Activated CD8-positive, alpha-beta memory T cell treated with anti-CD3 and anti-CD28 coated beads for 4 hours (primary cell): ENCODE data around the gene GDPD5.
A peak's percentile ranks its signal among the peaks of the same experiment; 100 is the strongest.

ENCODE experiments used
- DNase-seq, 2 donors: peaks; one replicate each; pipeline ENCODE4 v3.0.0-alpha.2; 2020; ENCODE audit warnings: low read depth in 2 of 2

GDPD5 gene, protein sequence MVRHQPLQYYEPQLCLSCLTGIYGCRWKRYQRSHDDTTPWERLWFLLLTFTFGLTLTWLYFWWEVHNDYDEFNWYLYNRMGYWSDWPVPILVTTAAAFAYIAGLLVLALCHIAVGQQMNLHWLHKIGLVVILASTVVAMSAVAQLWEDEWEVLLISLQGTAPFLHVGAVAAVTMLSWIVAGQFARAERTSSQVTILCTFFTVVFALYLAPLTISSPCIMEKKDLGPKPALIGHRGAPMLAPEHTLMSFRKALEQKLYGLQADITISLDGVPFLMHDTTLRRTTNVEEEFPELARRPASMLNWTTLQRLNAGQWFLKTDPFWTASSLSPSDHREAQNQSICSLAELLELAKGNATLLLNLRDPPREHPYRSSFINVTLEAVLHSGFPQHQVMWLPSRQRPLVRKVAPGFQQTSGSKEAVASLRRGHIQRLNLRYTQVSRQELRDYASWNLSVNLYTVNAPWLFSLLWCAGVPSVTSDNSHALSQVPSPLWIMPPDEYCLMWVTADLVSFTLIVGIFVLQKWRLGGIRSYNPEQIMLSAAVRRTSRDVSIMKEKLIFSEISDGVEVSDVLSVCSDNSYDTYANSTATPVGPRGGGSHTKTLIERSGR

DNA sequence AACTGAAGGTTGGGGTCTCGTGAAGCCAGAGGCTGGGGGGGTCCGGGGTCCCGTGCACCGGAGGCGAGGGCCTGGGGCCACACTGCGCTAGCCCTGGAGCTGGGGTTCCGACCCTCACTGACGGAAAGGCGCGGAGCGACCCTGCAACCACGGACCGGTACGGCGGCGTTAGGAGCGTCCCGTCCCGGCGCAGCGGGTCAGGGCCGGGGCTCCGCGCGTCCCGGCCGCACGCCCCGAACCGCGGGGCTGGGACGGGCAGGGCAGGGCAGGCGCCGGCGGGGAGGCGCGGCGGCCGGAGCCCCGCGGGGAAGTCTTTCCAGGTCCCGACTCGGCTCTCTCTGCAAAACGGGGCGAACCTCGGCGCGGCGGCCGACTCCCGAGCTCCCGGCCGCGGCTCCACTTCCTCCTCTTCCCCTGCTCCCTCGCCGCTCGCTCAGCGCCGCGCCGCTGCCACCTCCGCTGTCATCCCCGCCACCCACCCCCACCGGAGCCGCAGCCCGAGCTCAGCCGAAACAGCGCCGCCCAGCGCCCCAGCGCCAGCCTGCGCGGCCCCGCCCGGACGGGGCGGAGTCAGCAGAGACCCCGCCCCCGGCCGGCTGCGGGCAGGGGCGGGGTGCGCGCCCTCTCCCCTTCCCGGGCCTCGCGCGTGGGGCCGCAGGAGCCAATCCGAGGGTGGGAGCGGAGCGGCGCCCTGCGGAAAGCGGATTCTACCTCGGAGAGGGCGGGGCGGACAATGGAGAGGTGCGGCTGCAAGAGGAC lies at the start of gene GDPD5:
GDPD5 (minus strand) TSS at position 509 of the 759 bp plus-strand sequence. CDS start 48,206 bp downstream, outside the sequence.
- DNase-seq, result peak; percentile 53 to 61

DNA sequence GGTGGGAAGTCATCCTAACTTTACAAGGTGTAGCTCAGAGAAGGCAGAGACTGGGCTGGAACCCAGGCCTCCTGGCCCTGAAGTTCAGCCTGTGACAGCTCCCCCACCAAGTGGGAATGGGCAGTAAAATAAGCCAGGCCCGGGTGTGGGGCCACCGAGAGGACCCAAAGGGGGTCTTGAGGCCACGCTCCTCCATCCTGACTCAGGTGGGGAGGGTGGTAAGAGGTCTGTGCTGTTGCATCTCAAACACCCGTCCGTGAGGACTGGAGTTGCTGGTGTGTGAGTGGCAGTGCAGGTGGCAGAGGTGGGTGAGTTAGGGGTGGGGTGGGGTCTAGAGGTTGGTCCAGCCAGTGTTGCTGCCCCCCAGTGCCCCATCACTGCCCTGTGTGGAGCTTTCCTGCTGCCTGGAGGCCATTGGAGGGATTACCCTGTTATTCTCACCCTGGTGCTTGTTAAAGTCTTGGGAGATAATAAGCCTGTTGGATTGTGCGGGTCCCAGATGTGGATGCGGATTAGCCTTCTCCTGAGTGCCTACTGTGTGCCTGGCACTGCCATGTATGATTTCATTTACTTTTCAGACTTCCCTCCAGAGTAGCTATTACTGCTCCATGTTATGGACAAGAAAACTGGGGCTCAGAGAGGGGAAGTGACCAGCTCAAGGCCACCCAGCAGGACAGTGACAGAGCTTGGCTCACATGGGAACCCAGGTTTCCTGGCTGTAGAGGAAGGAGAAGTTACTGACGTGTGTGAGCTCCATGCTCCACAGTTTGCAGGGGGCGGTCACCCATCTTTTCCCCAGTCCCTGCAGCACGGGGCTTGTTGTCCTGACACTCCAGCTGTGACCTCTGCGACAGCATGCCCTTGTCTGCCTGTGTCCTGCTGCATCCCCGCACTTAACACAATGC lies 49.2 kb upstream of the GDPD5 start:
- DNase-seq, result no peak

GRCh38 chr11:75572744-75573143 lies 47.0 kb upstream of the GDPD5 start:
- DNase-seq, result no peak

- DNase-seq, result no peak
Observed at GRCh38 chr11:75571625-75572024, 45.9 kb upstream of the GDPD5 start.

GRCh38 chr11:75570559-75571139 lies 44.9 kb upstream of the GDPD5 start:
- no peak for DNase-seq

GRCh38 chr11:75568616-75569219 lies 43.0 kb upstream of the GDPD5 start:
- DNase-seq, result no peak

DNA sequence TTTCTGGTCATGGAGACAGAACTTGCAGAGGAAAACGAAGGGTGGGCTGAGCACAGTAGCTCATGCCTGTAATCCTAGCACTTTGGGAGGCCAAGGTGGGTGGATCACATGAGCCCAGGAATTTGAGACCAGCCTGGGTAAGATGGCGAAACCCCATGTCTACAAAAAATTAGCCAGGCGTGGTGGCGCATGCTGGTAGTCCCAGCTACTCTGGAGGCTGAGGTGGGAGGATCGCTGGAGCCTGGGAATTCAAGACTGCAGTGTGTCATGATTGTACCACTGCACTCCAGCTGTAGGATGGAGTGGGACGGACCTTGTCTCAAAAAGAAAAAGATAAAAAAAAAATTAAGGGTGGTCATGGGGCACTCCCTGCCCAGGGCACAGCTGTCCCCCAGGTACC lies 42.2 kb upstream of the GDPD5 start:
- DNase-seq, result no peak

- DNase-seq, result no peak
Observed at GRCh38 chr11:75566763-75567279, 41.1 kb upstream of the GDPD5 start.

DNA sequence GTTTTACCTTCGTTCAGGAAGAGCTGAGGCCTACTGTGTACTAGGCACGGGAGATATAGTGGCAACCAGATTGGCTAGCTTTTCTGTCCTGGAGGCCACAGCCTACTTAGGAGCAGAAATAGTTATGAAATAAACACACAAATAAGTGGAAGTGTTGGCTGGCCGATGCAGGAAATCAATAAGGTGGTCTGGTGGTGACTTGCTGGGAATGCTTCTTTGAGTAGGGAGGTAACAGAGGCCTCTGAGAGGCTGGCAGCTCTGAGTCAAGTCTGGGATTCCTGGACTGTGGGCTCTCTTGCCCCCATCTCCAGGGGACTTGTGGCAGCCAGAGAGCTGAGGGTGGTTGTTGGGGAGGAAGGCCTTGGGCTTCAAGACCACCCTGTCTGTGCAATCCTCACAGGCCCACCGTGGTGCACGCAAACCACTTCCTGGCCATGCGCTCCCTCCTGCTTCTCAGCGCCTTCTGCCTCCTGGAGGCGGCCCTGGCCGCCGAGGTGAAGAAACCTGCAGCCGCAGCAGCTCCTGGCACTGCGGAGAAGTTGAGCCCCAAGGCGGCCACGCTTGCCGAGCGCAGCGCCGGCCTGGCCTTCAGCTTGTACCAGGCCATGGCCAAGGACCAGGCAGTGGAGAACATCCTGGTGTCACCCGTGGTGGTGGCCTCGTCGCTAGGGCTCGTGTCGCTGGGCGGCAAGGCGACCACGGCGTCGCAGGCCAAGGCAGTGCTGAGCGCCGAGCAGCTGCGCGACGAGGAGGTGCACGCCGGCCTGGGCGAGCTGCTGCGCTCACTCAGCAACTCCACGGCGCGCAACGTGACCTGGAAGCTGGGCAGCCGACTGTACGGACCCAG lies 40.4 kb upstream of the GDPD5 start:
- no peak for DNase-seq

GRCh38 chr11:75565221-75565814 lies 39.6 kb upstream of the GDPD5 start:
- DNase-seq, result no peak

DNA sequence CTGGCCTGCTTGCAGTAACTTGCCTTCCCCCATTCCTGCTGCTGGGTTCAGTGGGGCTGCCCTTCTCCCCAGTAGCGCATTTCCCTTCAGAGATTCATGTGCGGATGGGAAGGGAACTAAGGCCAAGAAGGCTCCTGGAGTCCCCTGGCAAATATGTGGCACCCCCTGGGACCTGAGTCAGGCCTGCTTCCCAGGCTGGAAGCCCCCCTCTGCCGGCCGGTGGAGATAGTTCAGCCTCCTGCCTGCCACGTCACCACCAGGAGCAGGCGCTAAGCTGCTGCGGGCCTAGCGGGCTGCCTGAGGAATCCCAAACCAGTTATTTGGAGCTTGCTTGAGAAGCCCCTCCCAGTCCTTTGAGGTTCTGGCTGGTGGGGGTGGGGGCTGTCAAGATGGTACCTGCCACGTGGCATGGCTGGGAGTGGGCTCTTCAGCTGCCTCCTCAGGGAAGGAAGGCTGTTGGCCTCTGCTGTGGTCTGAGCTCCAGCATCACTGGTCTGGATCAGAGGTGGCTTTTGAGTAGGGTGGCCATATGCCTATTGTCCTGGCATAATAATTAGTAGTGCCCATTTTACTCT lies 38.3 kb upstream of the GDPD5 start:
- no peak for DNase-seq

GRCh38 chr11:75563501-75563977 lies 37.8 kb upstream of the GDPD5 start:
- DNase-seq, result no peak

GRCh38 chr11:75562836-75563484 lies 37.2 kb upstream of the GDPD5 start:
- DNase-seq, result no peak

DNA sequence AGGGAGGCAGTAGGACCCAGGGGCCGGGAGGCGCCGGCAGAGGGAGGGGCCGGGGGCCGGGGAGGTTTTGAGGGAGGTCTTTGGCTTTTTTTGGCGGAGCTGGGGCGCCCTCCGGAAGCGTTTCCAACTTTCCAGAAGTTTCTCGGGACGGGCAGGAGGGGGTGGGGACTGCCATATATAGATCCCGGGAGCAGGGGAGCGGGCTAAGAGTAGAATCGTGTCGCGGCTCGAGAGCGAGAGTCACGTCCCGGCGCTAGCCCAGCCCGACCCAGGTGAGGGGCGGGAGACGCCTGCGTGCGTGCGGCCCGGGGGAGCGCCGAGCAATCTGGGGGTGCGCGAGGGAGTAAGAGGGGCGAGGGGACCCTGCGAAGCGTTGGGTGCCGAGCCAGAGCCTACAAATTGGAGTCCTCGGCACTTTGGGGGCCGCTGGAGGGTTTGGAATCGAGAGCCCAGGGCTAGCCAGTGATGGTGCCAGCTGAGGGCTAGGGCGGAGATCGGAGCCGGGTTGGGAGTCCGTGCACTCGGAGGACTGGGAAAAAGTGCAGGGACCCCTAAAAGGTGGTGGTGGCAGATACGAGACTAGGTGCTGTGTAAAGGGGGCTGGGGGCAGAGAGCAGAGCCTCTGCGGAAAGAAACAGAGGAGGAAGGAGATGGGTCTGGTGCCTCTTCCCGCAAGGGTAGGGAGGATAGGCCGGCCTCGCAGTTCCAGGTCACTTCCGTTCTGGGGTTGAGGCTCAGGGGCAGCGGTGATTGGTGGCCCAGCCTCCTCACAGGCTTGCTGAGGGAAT lies 36.5 kb upstream of the GDPD5 start, which contains the start of gene SERPINH1:
SERPINH1 (plus strand) TSS at position 206 of the 788 bp plus-strand sequence. CDS start 4,097 bp downstream, outside the sequence.
- DNase-seq, result peak; percentile 14 to 33

DNA sequence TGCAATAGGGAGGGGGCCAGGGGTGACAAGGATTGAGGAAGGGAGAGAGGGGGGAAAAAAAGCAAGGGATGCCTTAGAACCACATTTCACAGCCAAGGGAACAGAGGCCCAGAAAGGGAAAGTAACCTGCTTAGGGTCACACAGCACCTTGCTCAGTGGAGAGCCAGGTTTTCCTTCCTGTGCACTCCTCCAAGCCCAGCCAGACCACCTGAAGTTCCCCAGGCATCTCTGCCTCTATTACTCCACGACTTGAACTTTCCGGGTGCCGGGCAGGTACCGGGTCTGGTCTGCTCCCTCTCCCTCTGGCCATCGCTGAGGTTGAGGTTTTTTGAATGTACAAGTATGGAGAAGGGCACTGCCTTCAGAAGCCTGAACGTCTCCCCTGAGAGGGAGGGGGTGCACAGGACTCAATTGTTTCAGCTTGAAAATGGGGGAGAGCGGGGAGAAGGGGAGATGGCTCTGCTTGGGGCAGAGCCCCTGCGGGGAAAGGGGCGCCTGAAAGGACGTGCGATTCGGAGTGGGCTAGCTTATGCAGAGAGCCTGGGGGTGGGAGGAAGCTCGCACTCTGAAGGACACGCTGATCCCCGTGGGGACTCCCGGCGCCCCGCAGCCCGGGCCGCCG lies 35.8 kb upstream of the GDPD5 start:
- DNase-seq, result no peak

- no peak for DNase-seq
Observed at GRCh38 chr11:75560644-75561043, 34.9 kb upstream of the GDPD5 start.
